SK-N-SH (cell line): ENCODE results near the gene LHPP. TPM values are rescaled to one million over a fixed set of nuclear protein-coding genes. Genes with fewer than 3 reads are reported as not detected.

Experiments
- CTCF ChIA-PET: fragments of 300-600, 350-600 bp; formaldehyde crosslinking; extraction: SDS; loops from one replicate; lab custom pipeline; 2021; lab: Yijun Ruan, JAX
- POLR2A ChIA-PET: fragments of 350-600 bp; sonication (Branson Sonifier 250); formaldehyde crosslinking; extraction: SDS; loops from one replicate; lab custom pipeline; 2020; ENCODE audit warnings: antibody characterized with exemption, inconsistent platforms; lab: Yijun Ruan, JAX
- DNase-seq: peaks from one replicate; pipeline ENCODE4 v3.0.0; 2012
- H2AFZ ChIP-seq: fragments of 200-600 bp; sonication (generic); 2 replicates; pipeline ENCODE4 v1.8.1; 2016; ENCODE audit warnings: antibody characterized with exemption, mild to moderate bottlenecking, low read depth
- H3F3A ChIP-seq: fragments of 200-600 bp; sonication (generic); replicated peaks from 2 replicates; pipeline ENCODE3; 2016; ENCODE audit warnings: antibody characterized with exemption, mild to moderate bottlenecking; ENCODE audit not compliant: insufficient read depth
- H3K27ac ChIP-seq, 2 experiments: fragments of 200-500 bp in 1 of 2; fragments of 200-600 bp in 1 of 2; sonication (Bioruptor generic) in 1 of 2; sonication (generic), shearing (Covaris generic) in 1 of 2; 2 replicates each; pipeline versions ENCODE4 v1.5.1 to v1.6.1; 2014 to 2016; ENCODE audit warnings: low read depth in 2 of 2, inconsistent platforms in 1 of 2, low read length in 1 of 2, mild to moderate bottlenecking in 1 of 2, mixed read lengths in 1 of 2
- H3K27me3 ChIP-seq: fragments of 200-600 bp; sonication (generic), shearing (Covaris generic); 2 replicates; pipeline ENCODE4 v1.6.1; 2016; ENCODE audit warnings: mixed run types; ENCODE audit not compliant: insufficient read depth
- H3K36me3 ChIP-seq, 2 experiments: fragments of 200-500 bp in 1 of 2; fragments of 200-600 bp in 1 of 2; sonication (Bioruptor generic) in 1 of 2; sonication (generic) in 1 of 2; replicated peaks in 1 of 2; 2 replicates each; pipeline versions ENCODE3 to v1.5.1; 2014 to 2016; ENCODE audit warnings: low read length in 1 of 2, mild to moderate bottlenecking in 1 of 2; ENCODE audit not compliant: insufficient read depth in 2 of 2, control insufficient read depth in 1 of 2
- H3K4me1 ChIP-seq, 2 experiments: fragments of 200-500 bp in 1 of 2; fragments of 200-600 bp in 1 of 2; sonication (Bioruptor generic) in 1 of 2; sonication (generic), shearing (Covaris generic) in 1 of 2; 2 replicates each; pipeline versions ENCODE4 v1.5.1 to v1.6.1; 2014 to 2016; ENCODE audit warnings: low read depth in 1 of 2, low read length in 1 of 2, mixed run types in 1 of 2; ENCODE audit not compliant: insufficient read depth in 2 of 2, control insufficient read depth in 1 of 2
- H3K4me2 ChIP-seq: fragments of 200-600 bp; sonication (generic), shearing (Covaris generic); 2 replicates; pipeline ENCODE4 v1.6.1; 2017; ENCODE audit warnings: mixed run types
- H3K4me3 ChIP-seq, 2 experiments: fragments of 200-500 bp in 1 of 2; fragments of 200-600 bp in 1 of 2; sonication (Bioruptor generic) in 1 of 2; sonication (generic), shearing (Covaris generic) in 1 of 2; 2 replicates each; pipeline versions ENCODE4 v1.5.1 to v1.8.1; 2014 to 2016; ENCODE audit warnings: low read depth in 2 of 2, inconsistent platforms in 1 of 2, low read length in 1 of 2, mild to moderate bottlenecking in 1 of 2, mixed read lengths in 1 of 2, moderate library complexity in 1 of 2
- H3K79me2 ChIP-seq: fragments of 200-600 bp; sonication (generic); 2 replicates; pipeline ENCODE4 v1.8.1; 2017; ENCODE audit warnings: mild to moderate bottlenecking; ENCODE audit not compliant: insufficient read depth
- H3K9ac ChIP-seq: fragments of 200-600 bp; sonication (generic); 2 replicates; pipeline ENCODE4 v1.6.1; 2017; ENCODE audit warnings: mixed run types
- H3K9me2 ChIP-seq: fragments of 200-600 bp; sonication (generic); 2 replicates; pipeline ENCODE4 v1.6.1; 2017; ENCODE audit warnings: mixed run types
- H3K9me3 ChIP-seq: fragments of 200-600 bp; sonication (generic); 2 replicates; pipeline ENCODE4 v1.6.1; 2017; ENCODE audit warnings: mixed run types, mild to moderate bottlenecking, moderate library complexity
- H4K20me1 ChIP-seq: fragments of 200-600 bp; sonication (generic); 2 replicates; pipeline ENCODE4 v1.6.1; 2017; ENCODE audit warnings: mild to moderate bottlenecking, mixed run types; ENCODE audit not compliant: insufficient read depth
- CHD2 ChIP-seq: fragments of 150-350 bp; IDR thresholded peaks from 2 replicates; pipeline ENCODE4 v1.6.1; 2018; ENCODE audit warnings: low read length; ENCODE audit not compliant: partially characterized antibody
- EZH2phosphoT487 ChIP-seq: fragments of 200-600 bp; sonication (generic); IDR thresholded peaks from 2 replicates; pipeline ENCODE4 v1.6.1; 2017; ENCODE audit warnings: low read depth, mixed run types, mild to moderate bottlenecking, antibody characterized with exemption, moderate library complexity, borderline replicate concordance
- FOSL2 ChIP-seq: IDR thresholded peaks from 2 replicates; pipeline ENCODE4 v1.4.0; 2012; ENCODE audit warnings: low read depth, mild to moderate bottlenecking, moderate library complexity, borderline replicate concordance
- FOXM1 ChIP-seq: IDR thresholded peaks from 2 replicates; pipeline ENCODE4 v1.4.0; 2012; ENCODE audit warnings: low read depth, mild to moderate bottlenecking
- GABPA ChIP-seq: IDR thresholded peaks from 2 replicates; pipeline ENCODE4 v1.4.0; 2012; ENCODE audit warnings: low read depth, mild to moderate bottlenecking
- MEF2A ChIP-seq: IDR thresholded peaks from 2 replicates; pipeline ENCODE4 v1.4.0; 2012; ENCODE audit warnings: low read depth, borderline replicate concordance
- MXI1 ChIP-seq: IDR thresholded peaks from 2 replicates; pipeline ENCODE4 v1.6.1; 2012; ENCODE audit warnings: mild to moderate bottlenecking, low read depth, low read length, improper control_type of control experiment
- TAF1 ChIP-seq: IDR thresholded peaks from 2 replicates; pipeline ENCODE4 v1.6.1; 2012; ENCODE audit warnings: low read depth, mild to moderate bottlenecking, low read length, moderate library complexity, borderline replicate concordance
- WGBS: methylation state at CpG from one replicate; pipeline ENCODE4 v1.1.6; 2017; ENCODE audit warnings: low lambda C conversion rate; 5-methylcytosine and 5-hydroxymethylcytosine counted together
- polyA plus RNA-seq, 3 experiments: library from polyadenylated mRNA; depleted of rRNA; stranded (reverse); fragments of >200 nt; gene quantifications; 2 replicates each; pipeline ENCODE4 v1.2.3, GENCODE V29; 2012
- TF ChIP-seq, protein P1 (sequence below): fragments of 150-350 bp; IDR thresholded peaks from 2 replicates; pipeline ENCODE4 v1.6.1; 2017; ENCODE audit warnings: antibody characterized with exemption, low read length, low read depth, borderline replicate concordance
- TF ChIP-seq, protein P2 (sequence below): IDR thresholded peaks from 2 replicates; pipeline ENCODE4 v1.6.1; 2012; ENCODE audit warnings: mild to moderate bottlenecking, low read depth, low read length, moderate library complexity
- TF ChIP-seq, protein P3 (sequence below): fragments of 150-350 bp; IDR thresholded peaks from 2 replicates; pipeline ENCODE4 v1.6.1; 2016; ENCODE audit warnings: mild to moderate bottlenecking, low read depth, low read length
- TF ChIP-seq, protein P4 (sequence below): fragments of 200-600 bp; sonication (generic); IDR thresholded peaks from 2 replicates; pipeline ENCODE4 v1.6.1; 2017; ENCODE audit warnings: antibody characterized with exemption, mild to moderate bottlenecking, moderate library complexity

Gene LHPP
- polyA plus RNA-seq, 1 of the 3 experiments (the other 2 are of a cell fraction): 29.8 TPM

DNA sequence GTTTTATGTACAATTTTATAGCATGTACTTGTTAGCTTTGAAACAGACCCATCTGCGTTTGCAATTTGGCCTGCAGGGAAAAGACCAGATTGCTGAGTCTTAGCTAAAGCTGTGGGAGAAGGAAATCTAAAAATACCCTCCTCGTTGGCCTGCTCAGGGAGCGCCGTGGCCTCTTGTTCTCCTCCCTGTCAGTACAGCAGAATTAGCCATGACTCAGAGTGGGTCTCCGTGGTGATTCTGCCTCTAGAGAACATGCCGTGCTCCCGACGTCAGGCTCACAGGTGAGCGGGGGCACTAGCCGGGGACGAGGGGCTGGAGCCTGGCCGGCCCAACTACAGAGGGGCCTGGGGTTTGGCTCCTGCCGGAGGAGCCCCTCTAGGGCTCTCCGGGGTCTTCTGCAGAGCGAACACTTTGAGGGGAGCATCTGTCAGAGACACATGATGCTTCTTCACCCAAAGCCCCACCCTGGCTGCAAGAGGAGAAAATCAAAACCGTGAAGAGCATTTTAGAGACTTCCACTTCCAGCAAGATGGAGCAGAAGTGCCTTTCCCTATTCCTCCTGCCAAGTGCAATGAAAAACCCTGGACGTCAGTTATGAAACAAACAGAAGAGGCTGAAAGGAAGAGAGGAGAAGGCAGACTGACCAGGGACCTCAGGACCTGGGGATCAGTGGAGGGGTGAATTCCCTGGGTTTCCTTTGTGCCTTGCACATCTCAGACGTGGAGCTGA is 98.9 kb downstream of the LHPP start:
- Histone ChIP-seq H3K4me2 (no peak overlapping the region), H3K4me3 (no peak overlapping the region), H3K4me1 (no peaks in the 10 kb centered on the region), H4K20me1 (no peaks in the 10 kb centered on the region), H3K9ac (no peak overlapping the region)
- POLR2A ChIA-PET: no interaction called here
- no peak for TF ChIP-seq CHD2
- TF ChIP-seq, protein P1, sequence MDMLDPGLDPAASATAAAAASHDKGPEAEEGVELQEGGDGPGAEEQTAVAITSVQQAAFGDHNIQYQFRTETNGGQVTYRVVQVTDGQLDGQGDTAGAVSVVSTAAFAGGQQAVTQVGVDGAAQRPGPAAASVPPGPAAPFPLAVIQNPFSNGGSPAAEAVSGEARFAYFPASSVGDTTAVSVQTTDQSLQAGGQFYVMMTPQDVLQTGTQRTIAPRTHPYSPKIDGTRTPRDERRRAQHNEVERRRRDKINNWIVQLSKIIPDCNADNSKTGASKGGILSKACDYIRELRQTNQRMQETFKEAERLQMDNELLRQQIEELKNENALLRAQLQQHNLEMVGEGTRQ: no peak
- no peak for TF ChIP-seq MEF2A
- TF ChIP-seq EZH2phosphoT487: no peak
- TF ChIP-seq, protein P2, sequence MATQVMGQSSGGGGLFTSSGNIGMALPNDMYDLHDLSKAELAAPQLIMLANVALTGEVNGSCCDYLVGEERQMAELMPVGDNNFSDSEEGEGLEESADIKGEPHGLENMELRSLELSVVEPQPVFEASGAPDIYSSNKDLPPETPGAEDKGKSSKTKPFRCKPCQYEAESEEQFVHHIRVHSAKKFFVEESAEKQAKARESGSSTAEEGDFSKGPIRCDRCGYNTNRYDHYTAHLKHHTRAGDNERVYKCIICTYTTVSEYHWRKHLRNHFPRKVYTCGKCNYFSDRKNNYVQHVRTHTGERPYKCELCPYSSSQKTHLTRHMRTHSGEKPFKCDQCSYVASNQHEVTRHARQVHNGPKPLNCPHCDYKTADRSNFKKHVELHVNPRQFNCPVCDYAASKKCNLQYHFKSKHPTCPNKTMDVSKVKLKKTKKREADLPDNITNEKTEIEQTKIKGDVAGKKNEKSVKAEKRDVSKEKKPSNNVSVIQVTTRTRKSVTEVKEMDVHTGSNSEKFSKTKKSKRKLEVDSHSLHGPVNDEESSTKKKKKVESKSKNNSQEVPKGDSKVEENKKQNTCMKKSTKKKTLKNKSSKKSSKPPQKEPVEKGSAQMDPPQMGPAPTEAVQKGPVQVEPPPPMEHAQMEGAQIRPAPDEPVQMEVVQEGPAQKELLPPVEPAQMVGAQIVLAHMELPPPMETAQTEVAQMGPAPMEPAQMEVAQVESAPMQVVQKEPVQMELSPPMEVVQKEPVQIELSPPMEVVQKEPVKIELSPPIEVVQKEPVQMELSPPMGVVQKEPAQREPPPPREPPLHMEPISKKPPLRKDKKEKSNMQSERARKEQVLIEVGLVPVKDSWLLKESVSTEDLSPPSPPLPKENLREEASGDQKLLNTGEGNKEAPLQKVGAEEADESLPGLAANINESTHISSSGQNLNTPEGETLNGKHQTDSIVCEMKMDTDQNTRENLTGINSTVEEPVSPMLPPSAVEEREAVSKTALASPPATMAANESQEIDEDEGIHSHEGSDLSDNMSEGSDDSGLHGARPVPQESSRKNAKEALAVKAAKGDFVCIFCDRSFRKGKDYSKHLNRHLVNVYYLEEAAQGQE: no peak
- TF ChIP-seq, protein P3, sequence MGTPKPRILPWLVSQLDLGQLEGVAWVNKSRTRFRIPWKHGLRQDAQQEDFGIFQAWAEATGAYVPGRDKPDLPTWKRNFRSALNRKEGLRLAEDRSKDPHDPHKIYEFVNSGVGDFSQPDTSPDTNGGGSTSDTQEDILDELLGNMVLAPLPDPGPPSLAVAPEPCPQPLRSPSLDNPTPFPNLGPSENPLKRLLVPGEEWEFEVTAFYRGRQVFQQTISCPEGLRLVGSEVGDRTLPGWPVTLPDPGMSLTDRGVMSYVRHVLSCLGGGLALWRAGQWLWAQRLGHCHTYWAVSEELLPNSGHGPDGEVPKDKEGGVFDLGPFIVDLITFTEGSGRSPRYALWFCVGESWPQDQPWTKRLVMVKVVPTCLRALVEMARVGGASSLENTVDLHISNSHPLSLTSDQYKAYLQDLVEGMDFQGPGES: no peak
- TF ChIP-seq FOSL2: no peak
- TF ChIP-seq TAF1: no peak
- TF ChIP-seq FOXM1: no peak
- TF ChIP-seq, all 33 proteins: peak for 0
- Histone ChIP-seq H3K27ac (no peak overlapping the region), H3K27me3 (no peaks in the 10 kb centered on the region), H2AFZ (no peak overlapping the region), H3K9me3 (no peaks in the 10 kb centered on the region), H3F3A (no peaks in the 10 kb centered on the region), H3K36me3 (no peaks in the 10 kb centered on the region), H3K9me2 (no peaks in the 10 kb centered on the region), H3K79me2 (no peaks in the 10 kb centered on the region)
- DNase-seq: no peak
- CTCF ChIA-PET: no interaction called here
- WGBS: 48% methylated on average over 9 of the region's 18 CpGs

DNA sequence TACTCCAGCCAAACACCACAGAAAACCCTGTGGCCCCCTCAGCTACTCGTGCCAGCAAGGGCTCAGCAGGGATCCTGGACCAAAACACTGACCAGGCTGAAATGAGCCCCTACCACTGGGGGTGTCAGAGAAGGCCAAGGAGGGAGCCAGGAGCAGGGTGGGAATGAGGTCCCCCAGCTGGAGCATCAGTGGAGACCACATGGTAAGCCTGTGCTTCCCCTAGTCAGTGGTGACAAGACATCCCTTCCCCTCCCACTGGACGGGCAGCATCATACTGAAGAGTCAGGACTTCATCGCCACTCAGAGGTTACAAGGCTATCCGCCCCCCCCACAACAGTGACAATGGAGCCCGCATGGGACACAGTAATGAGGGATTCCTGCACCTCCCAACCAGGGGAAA is 99.6 kb downstream of the LHPP start:
- no peak overlapping the region for H3K4me2 ChIP-seq
- H3K27me3 ChIP-seq: no peaks in the 10 kb centered on the region
- H3K4me3 ChIP-seq: no peak overlapping the region
- H4K20me1 ChIP-seq: no peaks in the 10 kb centered on the region
- H3K9me3 ChIP-seq: no peaks in the 10 kb centered on the region
- H3F3A ChIP-seq: no peaks in the 10 kb centered on the region
- H3K4me1 ChIP-seq: no peaks in the 10 kb centered on the region
- H3K9ac ChIP-seq: no peak overlapping the region
- TF ChIP-seq, protein P4, sequence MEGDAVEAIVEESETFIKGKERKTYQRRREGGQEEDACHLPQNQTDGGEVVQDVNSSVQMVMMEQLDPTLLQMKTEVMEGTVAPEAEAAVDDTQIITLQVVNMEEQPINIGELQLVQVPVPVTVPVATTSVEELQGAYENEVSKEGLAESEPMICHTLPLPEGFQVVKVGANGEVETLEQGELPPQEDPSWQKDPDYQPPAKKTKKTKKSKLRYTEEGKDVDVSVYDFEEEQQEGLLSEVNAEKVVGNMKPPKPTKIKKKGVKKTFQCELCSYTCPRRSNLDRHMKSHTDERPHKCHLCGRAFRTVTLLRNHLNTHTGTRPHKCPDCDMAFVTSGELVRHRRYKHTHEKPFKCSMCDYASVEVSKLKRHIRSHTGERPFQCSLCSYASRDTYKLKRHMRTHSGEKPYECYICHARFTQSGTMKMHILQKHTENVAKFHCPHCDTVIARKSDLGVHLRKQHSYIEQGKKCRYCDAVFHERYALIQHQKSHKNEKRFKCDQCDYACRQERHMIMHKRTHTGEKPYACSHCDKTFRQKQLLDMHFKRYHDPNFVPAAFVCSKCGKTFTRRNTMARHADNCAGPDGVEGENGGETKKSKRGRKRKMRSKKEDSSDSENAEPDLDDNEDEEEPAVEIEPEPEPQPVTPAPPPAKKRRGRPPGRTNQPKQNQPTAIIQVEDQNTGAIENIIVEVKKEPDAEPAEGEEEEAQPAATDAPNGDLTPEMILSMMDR: no peak
- TF ChIP-seq MXI1 (no peak), GABPA (no peak)
- ChIA-PET CTCF (interaction anchor here (2.2 kb wide), 1 partner anchor 180 kb away, joined by 6 read pairs; no protein-coding TSS in a partner anchor), POLR2A (no interaction called here)
- no peak overlapping the region for H3K27ac ChIP-seq
- no peaks in the 10 kb centered on the region for H3K9me2 ChIP-seq
- no peak for DNase-seq
- WGBS: 0% methylated on average over 1 of the region's 5 CpGs
- no peak overlapping the region for H2AFZ ChIP-seq
- H3K36me3 ChIP-seq: no peaks in the 10 kb centered on the region
- H3K79me2 ChIP-seq: no peaks in the 10 kb centered on the region
